CD4-positive, alpha-beta T cell treated with Interleukin-6 for 4 hours (primary cell): ENCODE measurements around the gene KLHL17.

Source experiments
- DNase-seq: peaks from one replicate; pipeline ENCODE4 v3.0.0-alpha.2; 2020; ENCODE audit warnings: mixed read lengths

The KLHL17 gene

DNA sequence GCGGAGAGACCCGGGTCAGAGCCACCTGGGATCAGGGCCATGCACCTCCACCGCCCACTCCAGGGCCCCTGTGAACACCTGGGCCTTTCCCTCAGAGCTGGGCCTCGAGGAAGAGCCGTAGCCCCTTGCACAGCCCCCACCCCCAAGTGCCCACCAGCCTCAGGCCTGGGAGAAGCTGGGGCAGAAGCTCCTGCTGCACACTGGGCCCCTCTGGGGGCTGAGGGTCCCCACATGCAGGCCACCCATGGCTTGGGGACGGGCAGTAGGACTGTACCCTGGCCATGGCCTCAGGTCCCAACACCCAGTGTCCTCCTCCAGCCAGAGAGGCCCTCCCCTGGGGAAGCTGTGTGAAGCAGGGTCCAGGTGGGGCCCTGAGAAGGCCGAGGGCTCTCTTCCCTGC is 7.8 kb upstream of the KLHL17 start:
- DNase-seq = no peak

DNA sequence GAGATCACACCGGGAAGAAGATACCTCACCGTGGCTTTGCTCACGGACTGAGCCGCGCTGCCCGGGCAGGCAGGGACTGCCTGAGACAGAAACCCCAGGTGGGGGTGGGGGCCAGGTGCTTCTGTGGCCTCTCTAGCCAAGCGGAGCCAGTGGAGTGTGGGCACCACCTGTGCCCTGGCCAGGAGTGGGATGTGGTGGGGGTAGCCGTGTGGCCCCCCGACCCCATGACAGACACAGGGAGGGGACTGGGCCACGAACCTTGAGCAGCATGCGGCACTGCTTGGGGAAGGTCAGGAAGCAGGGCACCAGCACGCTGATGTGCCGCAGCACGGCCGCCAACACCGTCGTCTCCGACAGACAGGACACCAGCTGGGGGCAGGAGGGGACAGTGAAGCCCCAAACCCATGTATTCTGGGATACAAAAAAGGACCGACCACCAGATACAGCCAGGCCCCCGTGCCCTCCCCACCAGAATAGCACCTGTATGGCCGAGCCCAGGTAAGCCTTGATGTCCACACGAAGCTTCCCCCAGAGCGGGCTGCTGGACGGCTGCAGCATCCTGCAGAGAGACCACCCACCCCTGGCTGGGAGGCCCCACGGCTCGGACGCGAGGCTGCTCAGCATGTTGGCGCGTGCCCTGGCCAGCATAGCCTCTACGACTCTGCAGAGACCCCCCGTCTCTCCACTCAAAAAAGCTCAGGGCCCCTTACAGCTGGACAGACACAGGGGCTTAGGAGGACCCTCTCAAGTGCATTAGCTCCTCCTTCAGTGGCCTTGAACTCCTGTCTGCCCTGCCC is 6.7 kb upstream of the KLHL17 start:
- no peak for DNase-seq

DNA sequence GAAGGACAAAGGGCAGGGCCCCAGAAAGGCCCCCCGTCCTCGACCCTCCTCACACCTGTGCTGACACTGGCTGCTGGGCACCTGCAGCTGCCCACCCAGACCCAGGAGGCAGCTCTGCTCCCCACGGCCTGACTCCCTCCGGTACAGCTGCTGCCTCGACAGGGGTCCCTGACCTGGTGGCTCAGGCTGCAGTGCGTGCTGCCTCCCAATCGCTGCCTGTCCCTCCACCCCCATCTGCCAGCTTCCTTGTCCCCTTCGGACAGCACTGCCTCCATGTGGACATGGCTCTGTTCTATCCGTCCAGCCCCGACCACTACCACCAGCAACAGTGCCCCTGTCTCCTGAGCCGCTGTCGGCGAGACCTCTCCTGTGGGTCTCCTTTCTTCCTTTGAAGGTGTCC is 5.5 kb upstream of the KLHL17 start:
- no peak for DNase-seq

DNA sequence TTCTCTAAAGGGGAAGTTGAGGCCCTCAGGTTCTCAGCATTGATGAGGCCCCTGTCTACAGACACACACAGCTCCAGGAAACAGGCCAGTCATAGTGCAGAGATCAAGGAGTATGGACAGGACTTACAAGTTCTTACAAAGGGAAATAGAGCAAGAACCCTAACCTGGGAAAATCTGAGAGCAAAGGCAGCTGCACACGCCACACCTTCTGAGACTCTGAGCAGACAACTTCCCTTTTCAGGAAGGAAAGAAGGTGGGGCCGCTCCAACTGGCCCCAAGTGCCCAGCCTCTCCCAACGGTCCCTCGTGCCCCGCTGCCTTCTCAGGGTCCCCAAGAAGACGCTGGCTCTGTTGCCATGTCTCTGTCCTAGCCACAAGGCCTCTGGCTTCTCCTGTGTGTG is 4.9 kb upstream of the KLHL17 start:
- DNase-seq = no peak

DNA sequence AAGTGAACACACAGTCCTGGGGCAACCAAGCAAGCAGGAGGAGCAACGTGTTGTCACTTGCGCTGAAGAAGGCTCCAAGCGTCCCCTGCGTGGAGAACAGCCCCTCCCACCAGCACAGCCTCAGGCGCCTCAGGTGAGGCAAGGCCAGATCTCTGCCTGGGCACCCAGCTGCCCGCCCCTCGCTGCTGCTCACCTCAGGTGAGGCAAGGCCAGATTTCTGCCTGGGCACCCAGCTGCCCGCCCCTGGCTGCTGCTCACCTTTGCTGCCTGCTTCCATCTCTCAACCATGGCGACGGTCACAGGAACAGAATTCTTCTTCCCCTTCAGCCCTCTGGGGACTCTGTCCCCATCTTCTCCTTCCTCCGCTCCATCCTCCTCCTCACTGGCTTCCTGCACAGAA is 3.7 kb upstream of the KLHL17 start:
- DNase-seq = no peak

DNA sequence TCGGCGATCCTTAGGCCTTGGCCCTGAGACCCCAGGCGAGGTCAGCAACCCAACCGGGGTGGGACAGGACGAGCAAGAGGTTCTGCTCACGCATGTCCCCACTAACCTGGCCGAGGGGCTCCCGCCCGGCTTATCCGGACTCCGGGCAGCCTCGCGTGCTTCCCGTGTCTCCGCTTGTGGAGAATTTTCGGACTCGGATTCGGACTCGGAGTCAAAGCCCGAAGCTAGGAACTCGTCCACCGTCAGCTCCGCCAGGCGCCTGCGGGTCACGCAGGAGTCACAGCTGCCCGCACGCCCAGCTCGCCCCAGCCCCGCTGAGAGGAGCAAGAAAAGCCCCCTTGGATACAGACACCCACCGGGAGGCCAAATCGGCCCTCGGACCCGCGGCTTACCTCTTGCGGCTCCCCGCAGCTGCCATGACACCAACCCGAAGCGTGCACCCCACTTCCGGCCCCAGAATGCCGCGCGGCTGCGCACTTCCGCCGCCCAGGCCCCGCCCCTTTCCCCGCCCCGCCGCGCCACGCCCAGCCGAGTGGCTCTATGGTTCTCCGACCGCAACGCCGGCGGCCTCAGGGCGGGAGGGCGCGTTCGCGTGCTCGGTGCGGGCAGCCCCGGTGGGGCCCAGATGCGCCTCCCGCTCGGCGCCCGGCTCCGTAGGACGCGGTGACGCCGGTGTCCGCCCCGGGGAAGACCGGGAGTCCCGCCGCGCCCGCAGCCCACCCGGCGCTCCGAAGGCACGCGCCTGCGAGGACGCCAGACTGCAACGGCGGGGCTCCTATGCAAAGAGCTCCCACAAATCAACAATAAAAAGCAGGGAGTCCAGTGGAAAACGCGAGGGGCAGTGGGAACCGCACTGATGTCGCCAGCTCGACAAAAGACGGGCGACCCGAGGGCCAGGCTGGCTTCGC is 1.3 kb upstream of the KLHL17 start, which contains the start of gene NOC2L:
TSS of gene NOC2L (minus strand) at position 434 of the 908 bp plus-strand sequence. CDS start at position 418, 16 bp downstream.
- DNase-seq = peak; percentile 96

DNA sequence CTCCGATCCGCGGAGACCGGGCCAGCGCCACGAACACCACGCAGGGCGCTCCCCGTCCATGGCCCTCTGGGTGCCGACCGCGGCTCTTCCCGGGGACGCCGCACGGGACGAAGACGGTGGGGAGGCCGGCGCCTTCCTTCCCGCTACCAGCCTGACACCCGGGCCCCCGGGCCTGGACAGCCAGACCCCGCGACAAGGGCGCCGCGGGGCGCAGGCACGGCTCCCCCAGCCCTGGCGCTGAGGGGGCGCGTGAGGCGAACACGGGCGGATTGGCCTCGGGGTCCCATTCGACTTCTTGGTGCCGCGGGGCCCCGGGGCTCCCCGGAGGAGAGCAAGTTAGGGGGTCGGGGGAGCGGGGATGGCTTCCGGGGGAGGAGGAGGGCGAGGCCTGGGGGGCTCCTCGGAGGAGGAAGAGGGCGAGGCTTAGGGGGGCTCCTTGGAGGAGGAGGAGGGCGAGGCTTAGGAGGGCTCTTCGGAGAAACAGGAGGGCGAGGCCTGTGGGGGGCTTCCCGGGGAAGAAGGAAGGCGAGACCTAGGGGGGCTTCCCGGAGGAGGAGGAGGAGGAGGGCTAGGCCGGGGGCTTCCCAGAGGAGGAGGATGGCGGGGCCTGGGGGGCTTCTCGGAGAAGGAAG is 537 bp upstream of the KLHL17 start:
- peak; percentile 21 for DNase-seq

DNA sequence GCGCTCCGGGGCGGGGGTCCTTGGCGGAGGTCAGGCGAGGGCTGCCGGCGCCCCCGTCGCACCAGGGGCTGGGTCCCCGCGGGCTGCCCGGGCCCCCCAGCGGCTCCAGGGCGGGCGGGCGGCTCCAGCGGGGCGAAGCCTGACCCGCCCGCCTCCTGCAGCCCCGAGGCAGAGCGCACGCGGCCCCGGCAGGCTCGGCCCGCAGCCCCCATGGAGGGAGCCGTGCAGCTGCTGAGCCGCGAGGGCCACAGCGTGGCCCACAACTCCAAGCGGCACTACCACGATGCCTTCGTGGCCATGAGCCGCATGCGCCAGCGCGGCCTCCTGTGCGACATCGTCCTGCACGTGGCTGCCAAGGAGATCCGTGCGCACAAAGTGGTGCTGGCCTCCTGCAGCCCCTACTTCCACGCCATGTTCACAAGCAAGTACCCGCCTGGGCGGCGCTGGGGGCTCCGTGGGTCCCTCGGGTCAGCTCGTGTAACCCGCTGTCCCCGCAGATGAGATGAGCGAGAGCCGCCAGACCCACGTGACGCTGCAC is 817 bp downstream of the KLHL17 start:
- DNase-seq = no peak

DNA sequence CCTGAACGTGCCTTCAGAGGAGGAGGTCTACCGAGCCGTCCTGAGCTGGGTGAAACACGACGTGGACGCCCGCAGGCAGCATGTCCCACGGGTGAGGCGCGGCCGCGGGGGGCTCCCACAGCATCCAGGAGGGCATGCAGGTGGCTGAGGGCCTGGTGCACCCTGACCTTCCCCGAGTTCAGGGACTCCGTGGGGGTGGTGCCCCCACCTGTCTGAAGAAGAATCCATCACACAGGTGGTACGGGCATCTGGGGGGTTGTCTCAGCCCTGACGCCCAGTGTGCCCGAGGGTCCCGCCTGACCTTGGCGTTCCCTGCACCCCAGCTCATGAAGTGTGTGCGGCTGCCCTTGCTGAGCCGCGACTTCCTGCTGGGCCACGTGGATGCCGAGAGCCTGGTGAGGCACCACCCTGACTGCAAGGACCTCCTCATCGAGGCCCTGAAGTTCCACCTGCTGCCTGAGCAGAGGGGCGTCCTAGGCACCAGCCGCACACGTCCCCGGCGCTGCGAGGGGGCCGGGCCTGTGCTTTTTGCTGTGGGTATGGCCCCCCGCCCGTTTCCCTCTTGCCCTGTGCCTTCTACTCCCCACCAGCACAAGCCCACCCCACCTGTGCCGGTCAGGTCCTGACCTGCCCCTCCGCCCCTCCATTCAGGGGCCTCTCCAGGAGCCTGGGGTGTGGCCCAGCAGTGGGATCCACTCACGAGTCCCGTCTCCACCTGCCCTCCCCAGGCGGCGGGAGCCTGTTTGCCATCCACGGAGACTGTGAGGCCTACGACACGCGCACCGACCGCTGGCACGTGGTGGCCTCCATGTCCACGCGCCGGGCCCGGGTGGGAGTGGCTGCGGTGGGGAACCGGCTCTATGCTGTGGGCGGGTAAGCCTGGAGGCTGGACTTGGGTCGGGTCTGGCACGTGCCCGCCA is 2.3 kb downstream of the KLHL17 start:
- no peak for DNase-seq

DNA sequence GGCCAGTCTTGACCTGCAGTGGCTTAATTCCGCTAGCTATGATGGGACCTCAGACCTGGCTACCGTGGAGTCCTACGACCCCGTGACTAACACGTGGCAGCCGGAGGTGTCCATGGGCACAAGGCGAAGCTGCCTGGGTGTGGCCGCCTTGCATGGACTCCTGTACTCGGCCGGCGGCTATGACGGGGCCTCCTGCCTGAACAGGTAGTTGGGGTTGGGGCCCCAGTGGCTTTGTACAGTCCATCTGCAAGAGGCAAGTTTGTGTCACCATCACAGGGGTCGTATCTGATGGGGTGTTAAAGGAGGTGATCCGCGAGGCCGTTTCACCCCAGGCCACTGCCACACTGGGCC is 2.9 kb downstream of the KLHL17 start:
- DNase-seq = no peak

DNA sequence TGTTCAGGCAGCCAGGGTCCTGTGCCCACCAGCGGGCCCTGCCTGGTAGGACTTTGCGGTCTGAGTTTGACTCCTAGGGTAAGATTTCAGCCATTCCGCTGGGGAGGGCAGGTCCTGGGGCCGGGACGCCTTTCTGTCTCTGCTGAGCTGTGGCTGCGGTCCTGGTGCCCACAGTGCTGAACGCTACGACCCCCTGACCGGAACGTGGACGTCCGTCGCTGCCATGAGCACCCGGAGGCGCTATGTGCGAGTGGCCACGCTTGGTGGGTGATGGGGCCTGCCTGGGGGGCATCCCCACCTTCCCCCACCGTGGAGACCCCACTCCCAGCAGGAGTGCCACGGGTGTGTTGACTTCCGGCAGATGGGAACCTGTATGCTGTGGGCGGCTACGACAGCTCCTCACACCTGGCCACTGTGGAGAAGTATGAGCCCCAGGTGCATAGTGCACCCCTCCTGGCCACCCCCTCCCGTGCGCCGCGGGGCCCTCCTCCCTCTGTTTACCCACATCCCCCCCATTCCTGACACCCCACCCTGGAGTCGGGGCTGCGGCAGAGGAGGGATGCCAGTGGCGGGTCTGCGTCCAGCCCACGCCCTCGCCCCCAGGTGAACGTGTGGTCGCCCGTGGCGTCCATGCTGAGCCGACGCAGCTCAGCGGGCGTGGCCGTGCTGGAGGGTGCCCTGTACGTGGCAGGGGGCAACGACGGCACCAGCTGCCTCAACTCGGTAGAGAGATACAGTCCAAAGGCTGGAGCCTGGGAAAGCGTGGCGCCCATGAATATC is 3.6 kb downstream of the KLHL17 start:
- no peak for DNase-seq

DNA sequence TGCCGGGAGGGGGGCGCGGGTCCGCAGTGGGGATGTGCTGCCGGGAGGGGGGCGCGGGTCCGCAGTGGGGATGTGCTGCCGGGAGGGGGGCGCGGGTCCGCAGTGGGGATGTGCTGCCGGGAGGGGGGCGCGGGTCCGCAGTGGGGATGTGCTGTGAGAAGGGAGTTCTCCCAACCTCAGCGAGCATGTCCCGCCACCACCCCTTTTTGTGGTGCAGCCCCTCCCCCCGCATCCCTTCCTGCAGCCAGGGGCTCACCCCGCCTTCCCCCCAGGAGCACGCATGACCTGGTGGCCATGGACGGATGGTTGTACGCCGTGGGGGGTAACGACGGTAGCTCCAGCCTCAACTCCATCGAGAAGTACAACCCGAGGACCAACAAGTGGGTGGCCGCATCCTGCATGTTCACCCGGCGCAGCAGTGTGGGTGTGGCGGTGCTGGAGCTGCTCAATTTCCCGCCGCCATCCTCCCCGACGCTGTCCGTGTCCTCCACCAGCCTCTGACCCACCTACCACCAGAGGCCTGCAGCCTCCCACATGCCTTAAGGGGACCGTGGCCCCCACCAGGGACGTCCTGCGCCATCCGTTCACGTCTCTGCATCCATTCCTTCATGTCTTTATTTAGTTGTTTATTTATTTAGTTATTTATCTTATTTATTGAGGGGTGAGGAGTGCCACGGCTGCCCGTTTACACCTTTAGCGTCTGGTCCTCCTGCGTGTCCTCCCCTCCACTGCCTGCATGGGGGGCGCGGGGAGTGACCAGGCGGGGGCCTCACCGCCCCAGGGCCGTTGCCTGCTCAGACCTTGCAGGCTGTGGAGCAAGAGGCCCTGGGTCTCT is 4.5 kb downstream of the KLHL17 start:
- DNase-seq = no peak

DNA sequence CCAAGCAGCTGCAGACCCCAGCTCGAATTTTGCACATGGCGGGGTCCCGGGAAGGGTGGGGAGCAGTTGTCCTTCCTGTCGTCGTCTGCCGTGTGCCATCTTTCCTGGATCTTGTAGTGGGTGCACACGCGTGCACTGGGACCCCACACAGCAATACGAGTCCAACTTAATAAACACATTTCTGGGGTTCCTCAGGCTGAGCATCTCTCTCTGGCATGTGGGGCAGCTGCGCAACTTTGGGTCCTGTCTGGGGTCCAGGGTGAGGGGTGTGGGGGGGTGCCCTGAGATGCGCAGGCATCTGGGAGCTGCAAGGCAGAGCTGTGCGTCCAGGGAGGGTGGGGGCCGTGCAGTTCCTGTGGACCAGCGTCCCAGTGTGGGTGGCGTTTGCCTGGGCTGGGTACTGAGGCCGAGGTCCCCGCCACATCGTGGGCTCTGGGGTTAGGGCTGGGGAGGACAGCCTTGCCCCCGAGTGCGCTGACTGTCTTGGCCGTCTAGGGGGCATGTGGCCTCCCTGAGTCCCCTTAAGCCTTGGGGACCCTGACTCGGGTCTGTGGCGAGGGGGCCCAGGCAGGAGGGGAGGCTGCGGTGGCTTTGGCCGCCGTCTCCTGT is 5.2 kb downstream of the KLHL17 start:
- DNase-seq = no peak

DNA sequence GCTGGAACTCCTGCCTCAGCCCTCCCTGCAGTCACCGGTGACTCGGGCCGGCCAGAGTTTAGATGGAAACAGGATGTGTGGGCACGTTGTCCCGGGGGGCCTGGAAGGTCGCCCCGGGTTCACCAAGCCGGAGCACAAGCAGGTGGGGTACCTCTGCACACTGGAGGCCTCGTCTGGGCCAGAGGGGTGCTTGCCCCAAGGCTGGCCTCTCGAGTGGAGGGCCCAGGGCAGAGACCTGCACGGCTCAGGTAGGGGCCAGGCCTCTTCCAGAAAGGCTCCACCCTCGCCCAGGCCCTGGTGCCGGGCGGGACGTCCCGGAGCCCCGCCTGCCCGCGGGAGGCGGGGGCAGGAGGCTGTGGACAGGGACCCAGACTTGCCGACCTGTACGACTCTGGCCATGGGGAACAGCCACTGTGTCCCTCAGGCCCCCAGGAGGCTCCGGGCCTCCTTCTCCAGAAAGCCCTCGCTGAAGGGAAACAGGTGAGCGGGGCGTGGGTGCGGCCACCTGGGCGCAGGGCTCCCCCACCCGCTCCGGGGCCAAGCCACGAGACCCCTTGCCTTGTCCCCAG is 5.8 kb downstream of the KLHL17 start, which contains the start of gene PLEKHN1:
TSS of gene PLEKHN1 (plus strand) at position 348 of the 569 bp plus-strand sequence. CDS start at position 398, 50 bp downstream.
- DNase-seq = peak; percentile 60

DNA sequence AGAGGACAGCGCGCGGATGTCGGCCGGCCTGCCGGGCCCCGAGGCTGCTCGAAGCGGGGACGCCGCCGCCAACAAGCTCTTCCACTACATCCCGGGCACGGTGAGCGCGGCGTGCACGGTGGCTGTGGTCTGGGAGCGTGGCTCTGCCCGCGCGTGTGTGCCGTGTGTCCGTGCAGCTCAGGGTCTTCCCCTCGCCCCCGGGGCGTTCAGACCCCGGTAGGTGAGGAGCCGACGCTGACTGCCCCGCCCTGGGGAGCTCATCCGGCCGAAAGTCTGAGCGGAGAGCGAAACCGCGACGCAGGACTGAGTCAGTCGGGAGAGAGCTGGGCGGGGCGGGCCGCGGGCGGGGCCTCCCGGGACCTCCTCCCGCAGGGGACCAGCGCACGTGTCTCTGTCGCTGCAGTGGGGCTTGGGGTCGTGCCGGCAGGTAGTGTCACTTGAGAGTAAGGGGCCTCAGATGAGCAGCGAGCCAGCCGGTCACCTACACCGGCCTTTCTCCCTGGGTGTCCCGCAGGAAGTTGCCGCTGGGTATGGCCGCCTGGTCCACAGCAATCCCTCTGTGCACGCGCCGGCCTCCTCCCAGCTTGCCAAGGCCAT is 6.4 kb downstream of the KLHL17 start:
- peak; percentile 93 for DNase-seq

DNA sequence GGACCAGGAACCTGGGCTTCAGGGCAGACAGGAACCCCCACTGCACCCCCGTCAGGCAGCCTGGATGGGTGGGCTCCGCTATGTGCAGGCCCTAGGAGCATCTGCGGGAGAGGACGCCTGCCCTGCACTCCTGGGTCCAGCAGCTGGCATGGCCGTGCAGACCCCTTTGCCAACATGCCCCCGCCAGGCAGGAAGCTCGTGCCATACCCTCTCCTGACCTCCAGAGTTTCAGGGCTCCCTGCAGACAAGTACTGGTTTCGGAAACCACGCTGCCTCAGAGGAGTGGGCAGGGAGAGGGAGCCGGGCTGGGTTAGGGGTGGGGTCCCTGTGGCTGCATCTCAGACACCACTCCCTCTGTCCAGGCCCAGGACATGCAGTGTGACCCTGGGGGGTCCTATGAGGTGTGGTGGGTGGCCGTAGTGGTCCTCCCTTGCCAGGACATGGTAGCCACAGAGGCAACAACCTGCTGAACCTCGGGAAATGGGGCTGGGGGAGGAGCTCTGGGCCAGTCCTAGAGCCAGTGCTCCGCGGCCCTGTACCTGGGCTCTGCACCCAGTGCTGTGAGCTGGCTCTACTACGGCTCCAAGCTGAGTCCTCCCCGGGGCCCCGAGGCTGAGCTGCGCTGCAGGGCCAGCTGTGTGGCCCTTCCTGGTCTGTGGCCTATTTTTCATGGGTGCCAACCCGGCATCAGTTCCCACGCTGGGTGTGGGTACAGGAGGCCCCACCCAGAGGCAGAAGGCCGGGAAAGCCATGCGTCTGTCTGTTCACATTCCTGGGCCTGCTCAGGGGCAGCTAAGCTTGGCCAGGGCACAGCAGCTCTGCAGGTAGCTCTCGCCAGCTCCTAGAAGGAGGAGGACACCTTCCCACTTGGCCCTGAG is 7.3 kb downstream of the KLHL17 start:
- no peak for DNase-seq

DNA sequence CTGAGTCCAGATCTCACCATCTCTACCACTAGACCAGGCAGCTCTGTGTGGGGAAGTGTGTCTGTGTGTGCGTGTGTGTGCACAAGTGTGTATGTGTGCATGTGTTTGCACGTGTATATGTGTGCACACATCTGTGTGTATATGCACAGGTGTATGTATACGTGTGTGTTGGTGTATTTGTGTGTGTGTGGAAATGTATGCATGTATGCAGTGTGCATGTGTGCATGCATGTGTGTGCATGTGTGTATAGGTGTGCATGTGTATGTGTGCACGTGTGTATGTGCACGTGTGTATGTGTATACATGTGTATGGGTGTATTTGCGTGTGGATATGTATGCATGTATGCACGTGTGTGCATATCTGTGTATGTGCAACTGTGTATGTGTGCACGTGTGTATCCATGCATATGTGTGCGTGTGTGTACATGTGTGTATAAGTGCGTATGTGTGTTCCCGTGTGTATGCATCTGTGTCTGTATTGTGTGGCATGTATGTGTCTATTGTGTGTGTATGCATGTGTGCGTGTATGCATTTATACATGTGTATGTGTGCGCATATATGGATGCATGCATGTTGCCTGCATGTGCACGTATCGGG is 9.0 kb downstream of the KLHL17 start:
- no peak for DNase-seq
